ENCODE results near the gene GPATCH8. TPM values are rescaled to one million over a fixed set of nuclear protein-coding genes. Genes with fewer than 3 reads are reported as not detected.

Gene GPATCH8
- total RNA-seq, 1 experiment from 2014 or later: 20.0 TPM

DNA sequence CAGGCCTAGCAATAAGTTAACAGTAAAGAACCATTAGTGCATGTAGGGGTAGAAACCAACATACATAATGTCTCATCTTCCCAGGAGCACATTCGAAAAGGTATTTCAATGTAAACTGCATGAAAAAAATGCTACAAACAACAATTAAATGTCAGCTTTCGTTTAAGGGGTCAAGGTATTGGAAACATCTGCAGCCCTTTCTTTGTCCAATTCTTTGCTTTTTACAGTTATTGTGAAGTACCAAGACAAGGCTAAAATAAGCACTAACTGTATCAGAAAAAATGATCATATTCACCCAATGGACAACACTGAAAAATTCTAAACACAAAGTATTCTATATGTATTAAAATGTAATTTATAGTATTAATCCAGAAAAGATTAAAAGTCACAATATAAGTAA lies 37.9 kb downstream of the GPATCH8 start:
- DNase-seq (ENCODE audit: extremely low read depth, low read depth): no peak

DNA sequence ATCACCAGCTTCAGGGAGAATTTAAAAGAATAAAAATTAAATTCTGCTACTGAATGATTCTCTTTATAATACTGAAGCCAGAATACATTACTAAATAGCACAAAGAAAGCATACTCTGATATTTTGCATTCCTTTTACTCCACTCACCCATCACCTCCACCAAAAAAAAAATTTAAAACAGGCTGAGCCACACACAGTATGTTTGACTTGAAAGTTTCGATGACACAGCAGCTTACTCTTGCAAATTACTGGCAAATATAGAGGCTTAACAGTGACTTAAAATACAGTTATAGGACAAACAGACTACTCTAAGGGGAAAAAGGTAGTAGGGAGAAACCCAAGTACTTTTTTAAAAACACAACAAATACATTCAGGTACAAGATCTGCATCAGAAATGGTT lies 39.2 kb downstream of the GPATCH8 start:
- no peak for DNase-seq (ENCODE audit: extremely low read depth, low read depth)

DNA sequence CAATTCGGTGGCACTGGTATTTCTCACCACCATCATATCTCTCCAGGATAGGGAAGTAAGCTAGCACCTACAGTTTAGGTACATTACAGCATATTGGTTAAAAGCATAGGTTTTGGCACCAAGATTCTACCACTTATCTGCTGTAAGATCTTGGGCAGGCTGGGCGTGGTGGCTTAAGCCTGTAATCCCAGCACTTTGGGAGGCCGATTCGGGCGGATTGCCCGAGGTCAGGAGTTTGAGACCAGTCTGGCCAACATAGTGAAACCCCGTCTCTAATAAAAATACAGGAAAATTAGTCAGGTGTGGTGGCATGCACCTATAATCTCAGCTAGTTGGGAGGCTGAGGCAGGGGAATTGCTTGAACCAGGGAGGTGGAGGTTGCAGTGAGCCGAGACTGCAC lies 51.4 kb downstream of the GPATCH8 start:
- no peak for DNase-seq (ENCODE audit: extremely low read depth, low read depth)

DNA sequence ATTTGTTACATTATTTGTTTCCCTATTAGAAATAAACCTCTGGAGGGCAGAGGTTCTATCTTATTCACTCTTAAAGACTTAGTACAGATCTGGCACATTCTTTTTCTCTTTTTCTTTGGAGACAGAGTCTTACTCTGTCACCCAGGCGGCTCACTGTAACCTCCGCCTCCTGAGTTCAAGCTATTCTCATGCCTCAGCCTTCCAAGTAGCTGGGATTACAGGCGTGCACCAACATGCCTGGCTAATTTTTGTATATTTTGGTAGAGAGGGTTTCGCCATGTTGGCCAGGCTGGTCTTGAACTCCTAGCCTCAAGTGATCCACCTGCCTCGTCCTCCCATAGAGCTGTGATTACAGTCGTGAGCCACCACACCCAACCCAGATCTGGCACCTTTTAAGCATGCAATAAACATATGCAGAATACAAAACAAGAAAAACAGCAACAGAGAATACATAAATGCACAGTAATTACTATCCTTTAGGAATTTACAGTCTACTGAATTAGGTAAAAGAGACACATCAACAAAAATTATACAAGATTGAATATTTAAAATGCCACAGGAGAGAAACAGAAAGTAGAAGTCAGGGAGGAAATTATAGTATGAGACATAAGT lies 52.1 kb downstream of the GPATCH8 start:
- DNase-seq (ENCODE audit: extremely low read depth, low read depth): no peak

DNA sequence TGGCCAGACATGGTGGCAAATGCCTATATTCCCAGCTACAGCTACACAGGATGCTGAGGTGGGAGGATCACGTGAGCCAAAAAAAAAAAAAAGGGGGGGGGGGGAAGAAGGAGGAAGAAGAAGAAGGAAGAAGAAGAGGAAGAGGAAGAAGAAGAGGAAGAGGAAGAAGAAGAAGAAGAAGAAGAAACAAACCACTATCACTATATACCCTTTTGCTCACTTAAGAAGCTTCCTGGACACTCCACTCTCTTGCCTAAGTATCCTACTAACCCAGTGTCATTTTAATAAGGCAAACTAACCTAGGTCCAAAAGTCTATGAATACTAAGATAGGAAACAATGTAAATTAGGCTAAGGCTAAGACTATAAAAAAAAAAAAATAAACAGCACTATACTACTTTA lies 54.8 kb downstream of the GPATCH8 start:
- no peak for DNase-seq (ENCODE audit: extremely low read depth, low read depth)

DNA sequence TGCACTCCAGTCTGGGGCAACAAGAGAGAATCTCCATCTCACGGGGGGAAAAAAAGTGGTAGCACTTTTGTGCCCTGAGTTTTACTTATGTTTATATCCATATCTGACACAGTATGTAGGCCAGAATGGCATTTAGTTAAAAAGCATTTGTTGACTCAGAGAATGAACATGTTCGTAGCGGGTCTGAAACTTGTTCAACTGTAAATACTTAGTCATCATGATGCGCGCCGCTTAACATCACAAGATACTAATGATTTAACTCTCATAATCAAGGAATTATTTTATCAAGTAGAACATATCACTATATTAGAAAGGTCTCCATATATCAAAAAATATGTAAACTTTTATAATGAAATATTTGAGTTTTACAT lies 58.5 kb downstream of the GPATCH8 start:
- peak; percentile 44 for DNase-seq (ENCODE audit: extremely low read depth, low read depth)

DNA sequence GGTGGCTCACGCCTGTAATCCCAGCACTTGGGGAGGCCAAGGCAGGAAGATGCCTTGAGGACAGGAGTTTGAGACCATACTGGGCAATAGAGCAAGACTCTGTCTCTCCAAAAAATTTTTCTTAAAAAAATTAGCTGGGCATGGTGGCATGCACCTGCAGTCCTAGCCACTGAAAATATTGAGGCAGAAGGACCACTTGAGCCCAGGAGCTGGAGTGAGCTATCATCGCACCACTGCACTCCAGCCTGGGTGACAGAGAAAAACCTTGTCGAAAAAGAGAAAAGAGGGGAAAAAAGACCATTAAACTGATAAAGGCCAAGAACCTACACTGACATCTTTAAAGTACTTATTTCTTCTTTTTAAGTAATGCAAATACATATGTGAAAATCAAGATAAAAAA lies 60.4 kb downstream of the GPATCH8 start:
- DNase-seq (ENCODE audit: extremely low read depth, low read depth): no peak

DNA sequence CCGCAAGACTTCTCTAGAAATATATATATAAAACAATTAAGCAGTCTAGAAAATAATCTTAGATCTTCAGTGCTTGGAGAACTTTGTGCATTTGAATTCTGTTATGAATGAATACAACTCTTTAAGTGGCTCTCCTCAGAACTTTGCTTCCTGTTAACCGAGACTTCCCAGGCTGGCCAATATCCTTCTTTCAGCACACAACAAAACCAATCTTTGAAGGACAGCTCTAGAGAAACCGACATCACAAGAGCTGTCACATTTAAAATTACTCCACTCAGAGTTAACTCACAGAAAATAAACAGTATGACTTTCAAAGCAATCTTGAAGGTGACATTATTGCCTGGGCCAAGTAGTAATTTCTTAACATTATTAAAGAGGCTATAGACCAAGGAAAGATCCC lies 64.0 kb downstream of the GPATCH8 start:
- no peak for DNase-seq (ENCODE audit: extremely low read depth, low read depth)

DNA sequence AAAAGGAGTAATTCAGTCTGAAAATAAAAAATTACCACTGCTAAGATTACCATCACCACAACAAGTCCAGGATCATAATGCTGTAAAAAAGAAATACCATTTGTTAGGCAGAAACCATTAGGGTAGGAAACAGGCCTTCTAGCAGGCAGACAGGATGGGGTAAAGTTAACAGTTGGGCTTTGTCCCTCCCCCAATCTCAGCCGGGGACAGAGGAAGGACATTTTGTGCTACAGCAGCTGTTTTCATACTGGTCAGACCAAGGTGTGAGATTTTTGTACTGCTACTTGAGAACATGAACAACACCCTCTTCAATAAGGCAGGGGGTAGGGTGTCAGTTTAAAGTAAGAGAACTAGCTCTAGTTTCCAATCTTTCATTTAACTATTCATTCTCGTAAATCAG lies 64.6 kb downstream of the GPATCH8 start:
- no peak for DNase-seq (ENCODE audit: extremely low read depth, low read depth)

DNA sequence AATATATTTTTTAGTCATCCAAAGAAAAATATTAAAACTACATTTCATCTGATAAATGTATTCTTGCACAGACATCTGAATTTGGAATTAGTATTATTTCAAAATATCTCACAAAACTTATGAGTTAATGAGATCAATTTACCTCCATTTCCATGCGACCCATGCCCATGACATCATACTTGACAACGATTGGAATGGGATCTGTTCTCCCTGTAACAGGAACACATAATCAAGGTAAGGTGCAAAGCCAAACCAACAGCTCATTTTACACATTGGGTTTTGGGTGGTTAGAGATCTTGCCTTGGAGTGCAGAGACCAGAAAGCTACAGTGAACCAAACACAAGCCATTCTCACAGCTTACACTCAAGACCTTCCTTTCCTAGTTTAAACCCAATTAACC lies 66.9 kb downstream of the GPATCH8 start:
- DNase-seq (ENCODE audit: extremely low read depth, low read depth): no peak

DNA sequence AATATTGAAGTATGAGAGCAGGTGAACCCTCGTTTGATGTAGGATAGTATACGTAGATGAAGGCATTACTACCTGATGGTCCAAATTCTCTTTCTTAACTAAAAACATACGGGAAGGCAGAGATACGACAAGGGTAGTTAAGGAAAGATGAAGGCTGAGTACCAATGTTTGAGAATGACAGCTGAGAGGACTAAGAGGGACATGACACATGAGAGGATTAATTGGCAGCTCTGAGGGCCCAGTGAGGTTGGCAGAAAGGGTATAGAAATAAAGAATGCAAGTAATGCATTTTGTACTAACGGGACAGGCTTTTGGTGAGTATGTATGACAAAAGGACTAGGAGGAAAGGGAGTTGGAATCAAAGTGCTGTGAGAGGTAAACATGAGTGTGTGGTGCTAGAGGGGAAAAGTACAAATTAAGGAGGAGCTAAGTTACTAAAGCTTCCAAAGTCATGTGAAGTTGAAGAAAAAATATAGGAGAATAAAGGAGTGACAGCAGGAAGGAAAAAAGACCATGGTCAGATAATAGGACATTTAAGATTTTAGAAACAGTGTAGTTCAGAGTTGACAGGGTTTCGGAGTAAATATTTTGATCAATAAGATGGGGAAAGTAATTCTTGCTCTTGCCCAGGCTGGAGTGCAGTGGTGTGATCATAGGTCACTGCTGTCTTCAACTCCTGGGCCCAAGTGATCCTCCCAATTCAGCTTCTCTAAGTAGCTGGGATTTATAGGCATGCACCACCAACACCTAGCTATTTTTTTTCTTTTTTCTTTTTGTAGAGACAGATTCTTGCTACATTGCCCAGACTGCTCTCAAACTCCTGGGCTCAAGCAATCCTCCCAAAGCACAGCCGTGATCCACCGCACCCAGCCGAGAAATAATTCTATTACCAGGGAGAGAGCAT lies 70.7 kb downstream of the GPATCH8 start:
- no peak for DNase-seq (ENCODE audit: extremely low read depth, low read depth)

DNA sequence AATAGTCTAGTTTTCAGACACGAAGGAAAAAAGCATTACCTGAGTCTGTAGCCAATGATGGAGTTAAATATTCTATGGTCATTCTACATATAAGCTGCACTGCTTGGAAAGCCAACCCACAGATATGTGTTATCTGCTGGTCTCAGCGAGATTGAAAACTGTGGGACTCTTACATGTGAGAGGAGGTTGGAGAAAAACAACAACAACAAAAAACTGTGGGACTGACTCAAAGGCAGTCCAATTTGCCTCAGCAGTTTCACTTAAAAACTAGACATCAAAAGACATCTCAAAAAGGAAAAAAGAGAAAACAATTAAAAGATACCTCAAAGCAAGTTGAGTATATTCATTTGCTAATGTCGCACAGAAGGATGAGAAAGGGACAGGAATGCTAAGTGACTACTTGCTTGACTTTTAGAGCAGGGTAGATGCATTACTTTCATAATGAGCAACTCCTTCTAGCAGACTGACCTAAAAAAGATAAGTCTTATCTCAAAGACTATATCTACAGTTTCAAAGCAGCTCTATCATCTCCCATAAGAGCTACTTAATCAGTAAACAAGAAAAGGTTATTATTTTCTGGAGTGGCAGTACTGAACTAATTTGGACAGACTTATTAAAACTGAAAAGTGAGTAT lies 78.3 kb downstream of the GPATCH8 start:
- no peak for DNase-seq (ENCODE audit: extremely low read depth, low read depth)

DNA sequence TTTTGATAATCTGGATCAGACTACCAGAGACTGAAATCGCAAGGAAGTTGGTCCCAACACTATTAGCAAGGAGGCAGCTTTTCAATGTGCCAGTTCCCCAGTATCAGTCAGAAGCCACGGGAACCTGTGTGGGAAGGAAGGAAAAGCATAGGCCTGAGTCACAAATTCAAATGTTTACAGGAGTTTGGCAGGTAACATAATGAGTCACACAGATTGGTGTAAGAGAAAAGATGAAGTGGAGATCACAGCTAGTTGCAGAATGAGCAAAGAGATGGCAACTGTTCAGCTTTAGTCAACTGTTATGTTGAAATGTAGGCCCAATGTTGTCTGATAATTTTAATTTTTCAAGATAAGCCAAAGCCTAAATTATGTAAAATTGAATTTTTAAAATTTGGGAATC lies 85.7 kb downstream of the GPATCH8 start:
- no peak for DNase-seq (ENCODE audit: extremely low read depth, low read depth)

DNA sequence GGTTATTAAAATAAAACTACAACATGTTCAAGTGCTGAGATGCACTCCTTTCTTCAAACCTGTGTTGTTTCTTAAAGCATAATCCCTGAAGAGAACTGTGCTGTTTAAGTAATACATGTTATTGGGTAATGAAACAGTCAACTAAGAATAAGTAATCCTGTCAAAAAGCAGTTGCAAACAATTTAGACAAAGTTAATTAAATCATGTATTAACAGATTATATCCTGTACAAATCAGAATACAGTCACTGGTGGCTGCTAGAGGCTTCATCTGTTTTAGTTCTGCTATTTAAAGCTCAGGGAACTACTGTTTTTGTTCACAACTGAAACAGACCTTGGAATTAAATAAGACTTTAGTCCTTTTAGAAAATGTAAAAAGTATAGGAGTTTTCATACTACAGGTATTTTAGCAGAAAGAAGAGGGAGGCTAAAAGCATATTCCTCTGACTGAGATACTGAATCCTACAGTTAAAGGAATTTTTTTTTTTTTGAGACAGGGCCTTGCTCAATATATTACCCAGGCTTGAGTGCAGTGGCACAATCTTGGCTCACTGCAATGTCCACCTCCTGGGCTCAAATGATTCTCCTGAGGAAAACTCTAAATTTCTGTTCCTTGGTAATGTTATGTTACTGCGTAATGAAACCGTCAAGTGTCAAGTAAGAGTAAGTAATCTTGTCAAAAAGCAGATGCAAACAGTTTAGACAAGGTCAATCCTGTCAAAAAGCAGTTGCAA lies 86.5 kb downstream of the GPATCH8 start:
- DNase-seq (ENCODE audit: extremely low read depth, low read depth): no peak

DNA sequence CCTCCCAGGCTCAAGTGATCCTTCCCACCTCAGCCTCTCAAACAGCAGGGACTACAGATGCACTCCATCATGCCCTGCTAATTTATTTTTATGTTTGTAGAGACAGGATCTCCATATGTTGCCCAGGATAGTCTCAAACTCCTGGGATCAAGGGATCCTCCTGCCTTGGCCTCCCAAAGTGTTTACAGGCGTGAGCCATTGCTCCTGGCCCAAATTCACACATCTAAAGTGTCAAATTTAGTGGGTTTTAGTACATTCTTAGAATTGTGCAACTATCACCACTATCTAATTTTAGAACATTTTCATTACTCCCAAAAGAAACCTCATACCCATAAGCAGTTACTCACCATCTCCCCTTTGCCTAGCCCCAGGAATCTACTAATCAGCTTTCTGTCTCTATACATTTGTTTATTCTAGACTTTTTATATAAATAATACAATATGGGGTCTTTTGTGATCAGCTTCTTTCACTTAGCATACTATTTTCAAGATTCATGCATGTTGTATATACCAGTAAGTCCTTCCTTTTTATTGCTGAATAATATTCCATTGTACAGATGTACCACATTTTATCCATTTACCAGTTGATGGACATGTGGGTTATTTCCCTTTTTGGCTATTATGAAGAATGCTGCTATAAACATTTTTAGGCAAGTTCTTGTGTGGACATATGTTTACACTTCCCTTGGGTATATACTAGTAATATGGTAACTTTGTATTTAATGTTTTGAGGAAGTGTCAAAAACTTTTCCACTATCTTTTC lies 88.6 kb downstream of the GPATCH8 start:
- DNase-seq (ENCODE audit: extremely low read depth, low read depth): no peak

DNA sequence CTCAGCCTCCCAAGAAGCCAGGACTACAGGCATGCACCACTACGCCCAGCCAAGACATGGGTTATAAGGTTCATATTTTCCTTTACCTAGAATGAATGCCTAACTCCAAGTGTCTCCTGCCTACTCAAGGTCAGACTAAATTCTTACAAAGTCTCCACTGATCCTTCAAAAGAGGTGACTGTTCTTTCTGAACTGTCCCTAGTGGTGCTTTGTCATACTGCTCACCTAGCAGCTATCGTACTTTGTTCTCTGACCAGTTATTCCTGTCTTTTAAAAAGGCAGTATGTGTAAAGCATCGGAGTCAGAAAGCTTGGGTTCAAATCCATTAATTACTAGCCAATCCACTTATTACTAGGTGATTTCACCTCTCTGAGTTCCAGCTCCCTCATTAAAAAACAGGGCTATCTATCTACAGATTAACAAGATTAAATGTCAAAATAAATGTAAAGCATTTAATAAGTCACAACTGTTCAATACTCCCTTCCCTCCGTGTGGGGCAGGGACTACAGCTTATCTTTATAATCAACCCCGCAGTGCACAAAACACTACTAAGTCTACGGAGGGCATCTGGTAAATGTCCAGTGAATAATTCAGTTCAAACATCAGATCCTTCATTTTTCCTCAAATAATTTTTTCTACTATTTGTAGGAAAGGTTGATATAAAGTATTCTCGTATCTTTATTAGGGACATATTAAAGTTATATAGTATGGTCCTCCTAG lies 93.7 kb downstream of the GPATCH8 start:
- DNase-seq (ENCODE audit: extremely low read depth, low read depth): no peak

DNA sequence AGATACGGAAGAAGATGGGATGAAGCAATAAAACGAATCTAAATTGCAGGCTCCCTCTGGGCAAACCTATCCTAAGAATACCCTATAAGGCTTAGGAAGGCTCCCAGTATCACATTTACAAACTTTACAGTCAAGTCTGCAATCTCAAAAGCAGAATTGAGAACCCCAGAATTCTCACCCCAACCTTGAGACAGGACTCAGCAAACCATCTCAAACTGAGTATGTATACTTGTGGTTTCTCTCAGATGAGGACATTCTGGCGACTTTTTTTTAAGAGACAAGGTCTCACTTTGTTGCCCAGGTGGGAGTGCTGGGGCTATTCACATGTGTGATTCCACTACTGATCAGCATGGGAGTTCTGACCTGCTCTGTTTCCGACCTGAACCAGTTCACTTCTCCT lies 94.4 kb downstream of the GPATCH8 start:
- no peak for DNase-seq (ENCODE audit: extremely low read depth, low read depth)

DNA sequence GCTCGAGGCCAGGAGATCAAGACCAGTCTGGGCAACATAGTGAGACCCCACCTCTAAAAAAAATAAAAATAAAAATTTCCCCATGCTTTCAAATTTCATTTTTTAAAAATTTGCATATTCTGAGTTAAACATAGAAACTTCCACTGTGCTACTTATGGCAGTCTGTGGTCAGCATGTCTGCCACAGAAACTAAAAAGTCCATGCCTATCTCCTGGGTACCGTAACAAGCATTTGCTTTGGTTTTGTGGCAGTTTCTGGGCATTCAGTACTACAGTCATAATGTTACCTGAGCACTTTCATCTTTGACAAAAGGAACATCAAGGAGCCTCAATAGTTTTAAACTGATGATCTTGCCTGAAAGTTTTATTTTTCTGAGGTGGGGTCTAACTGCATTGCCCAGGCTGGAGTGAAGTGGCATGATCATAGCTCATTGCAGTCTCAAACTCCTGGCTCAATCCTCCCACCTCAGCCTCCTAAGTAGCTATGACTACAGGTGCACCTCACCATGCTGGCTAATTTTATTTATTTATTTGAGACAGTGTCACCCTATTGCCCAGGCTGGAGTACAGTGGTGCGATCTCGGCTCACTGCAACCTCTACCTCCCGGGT lies 100.5 kb downstream of the GPATCH8 start:
- DNase-seq (ENCODE audit: extremely low read depth, low read depth): no peak

DNA sequence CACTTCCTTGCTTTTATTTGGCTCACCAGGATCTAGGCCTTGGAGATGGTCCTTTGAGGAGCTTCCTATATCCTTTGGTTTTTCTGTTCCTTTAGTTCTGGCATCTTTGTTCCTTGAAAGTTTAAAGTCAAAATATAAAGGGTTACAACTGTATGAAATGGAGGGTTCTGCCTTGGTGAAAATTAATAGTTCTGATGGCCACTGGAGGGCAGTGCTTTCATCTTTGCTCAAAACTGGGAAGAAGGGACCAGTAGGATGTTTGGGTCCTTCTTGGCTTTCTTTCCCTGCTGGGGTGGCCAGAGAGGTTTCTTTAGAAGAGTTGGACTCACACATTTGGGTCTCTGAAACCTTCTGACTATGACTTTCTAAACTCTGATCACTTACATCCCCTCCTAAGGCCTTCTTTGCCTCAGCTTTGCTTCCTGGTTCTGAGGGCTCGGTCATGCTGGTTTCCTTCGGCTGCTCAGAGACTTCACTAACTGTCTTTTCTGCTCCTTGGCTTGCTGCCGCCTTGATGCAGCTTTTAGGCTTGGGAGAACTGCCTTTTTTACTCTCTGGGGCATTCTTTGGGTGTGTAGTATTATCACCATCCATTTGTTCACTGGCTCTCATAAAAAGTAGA lies 102.9 kb downstream of the GPATCH8 start:
- DNase-seq (ENCODE audit: extremely low read depth, low read depth): peak; percentile 19
